ENCODE measurements around the gene USH1G. TPM values are rescaled to one million over a fixed set of nuclear protein-coding genes. Genes with fewer than 3 reads are reported as not detected.

Gene USH1G
- total and polyA plus RNA-seq, 4 donors, result 0.13 TPM; not detected in 3

DNA sequence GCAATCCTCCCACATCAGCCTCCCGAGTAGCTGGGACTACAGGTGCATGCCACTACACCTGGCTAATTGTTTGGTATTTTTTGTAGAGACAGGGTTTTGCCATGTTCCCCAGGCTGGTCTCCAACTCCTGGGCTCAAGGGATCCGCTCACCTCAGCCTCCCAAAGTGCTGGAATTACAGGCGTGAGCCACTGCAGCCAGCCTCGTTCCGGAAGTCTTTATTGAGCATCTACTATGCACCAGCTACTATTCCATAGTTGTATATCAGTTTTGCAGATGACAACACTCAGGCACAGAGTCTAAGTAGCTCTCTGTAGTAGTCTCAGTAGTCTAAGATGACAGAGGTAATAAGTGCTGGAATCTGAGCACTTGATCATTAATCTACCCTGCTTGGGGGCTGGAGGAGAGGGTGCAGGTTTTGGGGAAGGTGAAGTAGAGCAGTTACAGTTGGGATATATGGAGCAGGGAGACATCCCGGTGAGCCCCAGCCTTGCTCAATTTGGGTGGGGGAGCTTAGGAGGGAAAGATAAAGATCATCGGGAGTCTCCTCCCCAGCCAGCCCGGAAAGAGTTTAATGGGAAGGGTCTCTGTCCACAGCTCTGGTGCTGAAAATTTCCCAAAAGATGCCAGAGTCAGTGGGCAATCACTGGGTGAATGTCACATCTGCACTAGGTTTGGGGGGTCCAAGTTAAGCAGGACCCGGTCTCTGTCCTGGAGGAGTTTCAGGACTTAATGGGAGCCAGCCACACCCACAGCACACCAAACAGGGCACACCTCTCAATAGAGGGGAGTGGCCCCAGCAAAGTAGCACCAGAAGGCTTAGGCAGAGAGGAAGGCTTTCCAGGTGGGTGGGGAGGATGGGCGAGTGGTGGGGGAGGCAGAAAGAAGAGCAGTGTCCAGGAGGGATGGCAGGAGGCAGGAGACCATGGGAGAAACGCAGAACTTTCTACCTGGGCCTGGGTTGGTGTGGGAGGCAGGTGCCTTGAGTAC, 14.3 kb upstream of the USH1G start:
- Histone ChIP-seq H3K4me3 (ENCODE audit: low read length in 2 of 2) (no peak overlapping the region), H3K9me3 (ENCODE audit: control insufficient read depth, low read length) (no peaks in the 10 kb centered on the region), H3K36me3 (ENCODE audit: control insufficient read depth in 1 of 2, insufficient read depth in 2 of 2, low read length in 1 of 2) (no peaks in the 10 kb centered on the region), H3K27ac (ENCODE audit: low read depth in 1 of 2, low read length in 2 of 2) (no peak overlapping the region), H3K27me3 (ENCODE audit: control insufficient read depth in 1 of 2, insufficient read depth in 2 of 2, low read length in 1 of 2) (no peaks in the 10 kb centered on the region), H3K4me1 (ENCODE audit: control insufficient read depth in 1 of 2, insufficient read depth in 2 of 2, low read length in 2 of 2) (no peaks in the 10 kb centered on the region)
- ATAC-seq (ENCODE audit: low FRiP score), result no peak
- no peak for DNase-seq
- intact Hi-C loops (cut with DNase I), result no loop called here
- 47% methylated on average over 11 of the region's 11 CpGs for WGBS, 2 donors

DNA sequence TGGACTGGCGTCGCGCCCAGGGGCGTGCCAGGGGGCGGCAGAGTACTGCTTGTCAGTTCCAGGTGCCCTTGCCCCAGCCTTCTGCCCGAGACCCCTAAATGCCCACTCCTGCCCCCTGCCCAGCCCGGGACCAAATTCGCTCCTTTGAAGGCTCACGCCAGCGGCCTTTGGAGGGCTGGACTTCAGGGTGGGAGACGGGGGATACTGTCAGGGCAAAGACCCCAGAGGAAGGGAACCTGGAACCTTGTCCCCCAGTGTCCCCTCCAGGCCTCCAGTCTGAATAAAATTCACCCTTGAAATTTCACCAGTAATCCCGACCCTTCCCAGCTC, 13.4 kb upstream of the USH1G start:
- Histone ChIP-seq H3K36me3 (ENCODE audit: control insufficient read depth in 1 of 2, insufficient read depth in 2 of 2, low read length in 1 of 2) (no peaks in the 10 kb centered on the region), H3K4me1 (ENCODE audit: control insufficient read depth in 1 of 2, insufficient read depth in 2 of 2, low read length in 2 of 2) (no peaks in the 10 kb centered on the region), H3K9me3 (ENCODE audit: control insufficient read depth, low read length) (no peaks in the 10 kb centered on the region), H3K4me3 (ENCODE audit: low read length in 2 of 2) (no peak overlapping the region), H3K27me3 (ENCODE audit: control insufficient read depth in 1 of 2, insufficient read depth in 2 of 2, low read length in 1 of 2) (no peaks in the 10 kb centered on the region), H3K27ac (ENCODE audit: low read depth in 1 of 2, low read length in 2 of 2) (no peak overlapping the region)
- no peak for DNase-seq
- WGBS, 2 donors, result 14 to 15% methylated on average over 12 of the region's 12 CpGs
- intact Hi-C loops (cut with DNase I), result no loop called here
- peak; percentile 23 for ATAC-seq (ENCODE audit: low FRiP score)

DNA sequence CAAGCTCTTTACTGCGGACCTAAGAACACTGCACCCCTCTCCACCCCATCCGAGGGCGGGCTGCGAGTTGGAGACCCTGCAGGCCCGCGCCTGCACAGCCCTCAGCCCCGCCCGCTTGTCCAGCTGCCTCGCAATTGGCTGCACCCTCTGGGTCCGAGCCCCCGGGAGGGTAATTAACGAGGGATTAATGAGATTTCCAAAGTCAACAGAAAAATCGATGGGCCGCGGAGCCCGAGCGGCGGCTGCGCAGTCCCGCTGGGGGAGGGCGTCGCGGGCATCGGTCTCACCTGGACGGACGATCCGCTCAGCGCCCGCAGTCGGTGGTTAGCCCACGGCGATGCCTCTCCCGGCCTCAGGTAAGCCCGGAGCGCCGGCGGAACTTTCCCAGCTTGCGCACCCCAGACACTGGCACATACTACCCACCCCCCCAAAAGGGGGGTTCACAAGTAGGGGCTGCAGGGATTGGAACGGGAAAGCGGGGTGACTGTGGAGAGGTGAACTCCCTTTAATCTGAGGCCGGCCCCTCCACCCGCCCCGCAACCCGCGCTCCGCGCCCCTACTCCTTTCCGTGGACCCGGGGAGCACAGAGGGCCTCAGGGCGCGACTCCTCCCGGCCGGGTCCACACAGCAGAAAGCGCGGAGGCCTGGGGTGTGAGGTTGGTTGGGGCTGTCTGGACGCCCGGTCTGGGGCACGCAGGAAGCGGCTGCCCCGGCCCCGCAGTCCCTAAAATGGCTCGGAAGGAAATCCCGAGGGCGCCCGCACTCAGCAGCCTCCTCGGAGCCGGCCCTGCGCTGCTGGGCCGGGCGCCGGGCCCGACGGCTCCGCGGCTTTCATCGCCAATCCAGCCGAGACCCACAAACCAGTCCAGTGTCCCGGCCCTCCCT, 12.8 kb upstream of the USH1G start, which contains the start of gene OTOP3:
OTOP3 (plus strand) TSS at position 314 of the 885 bp plus-strand sequence; CDS start at position 338, 24 bp downstream.
- DNase-seq, result no peak
- Histone ChIP-seq H3K27ac (ENCODE audit: low read depth in 1 of 2, low read length in 2 of 2) (no peak within 1 kb of the TSS), H3K4me3 (ENCODE audit: low read length in 2 of 2) (no peak within 1 kb of the TSS), H3K36me3 (ENCODE audit: control insufficient read depth in 1 of 2, insufficient read depth in 2 of 2, low read length in 1 of 2) (no peaks in the 10 kb centered on the region), H3K27me3 (ENCODE audit: control insufficient read depth in 1 of 2, insufficient read depth in 2 of 2, low read length in 1 of 2) (no peaks in the 10 kb centered on the region), H3K4me1 (ENCODE audit: control insufficient read depth in 1 of 2, insufficient read depth in 2 of 2, low read length in 2 of 2) (no peaks in the 10 kb centered on the region), H3K9me3 (ENCODE audit: control insufficient read depth, low read length) (no peaks in the 10 kb centered on the region)
- ATAC-seq (ENCODE audit: low FRiP score), result peak; percentile 34
- 2 to 3% methylated on average over 72 to 78 of the region's 78 CpGs for WGBS, 2 donors
- intact Hi-C loops (cut with DNase I), result no loop called here

DNA sequence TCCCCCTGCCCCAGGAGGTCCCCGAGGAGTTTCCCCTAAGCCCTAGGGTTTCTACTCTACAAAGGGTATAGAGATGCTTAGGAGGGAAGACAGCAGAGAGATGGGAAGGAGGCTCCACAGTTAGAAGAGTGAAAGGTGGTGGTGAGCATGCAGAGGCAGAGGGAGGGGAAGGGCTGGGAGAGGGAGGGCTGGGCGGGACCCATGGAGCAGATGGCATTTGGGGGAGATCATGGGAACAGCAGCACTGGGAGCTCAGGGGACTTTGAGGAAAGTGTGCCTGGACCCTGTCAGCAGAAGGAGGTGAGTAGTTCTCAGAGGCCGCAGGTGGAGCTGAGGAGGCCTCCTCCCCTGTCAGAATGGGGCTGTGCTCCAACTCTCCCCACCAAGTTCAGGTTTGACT, 12.0 kb upstream of the USH1G start:
- 53 to 56% methylated on average over 3 of the region's 3 CpGs for WGBS, 2 donors
- DNase-seq, result no peak
- H3K27me3 ChIP-seq (ENCODE audit: control insufficient read depth in 1 of 2, insufficient read depth in 2 of 2, low read length in 1 of 2), result no peaks in the 10 kb centered on the region
- H3K4me1 ChIP-seq (ENCODE audit: control insufficient read depth in 1 of 2, insufficient read depth in 2 of 2, low read length in 2 of 2), result no peaks in the 10 kb centered on the region
- H3K27ac ChIP-seq (ENCODE audit: low read depth in 1 of 2, low read length in 2 of 2), result no peak overlapping the region
- H3K36me3 ChIP-seq (ENCODE audit: control insufficient read depth in 1 of 2, insufficient read depth in 2 of 2, low read length in 1 of 2), result no peaks in the 10 kb centered on the region
- intact Hi-C loops (cut with DNase I), result no loop called here
- no peak overlapping the region for H3K4me3 ChIP-seq (ENCODE audit: low read length in 2 of 2)
- H3K9me3 ChIP-seq (ENCODE audit: control insufficient read depth, low read length), result no peaks in the 10 kb centered on the region
- ATAC-seq (ENCODE audit: low FRiP score), result no peak

DNA sequence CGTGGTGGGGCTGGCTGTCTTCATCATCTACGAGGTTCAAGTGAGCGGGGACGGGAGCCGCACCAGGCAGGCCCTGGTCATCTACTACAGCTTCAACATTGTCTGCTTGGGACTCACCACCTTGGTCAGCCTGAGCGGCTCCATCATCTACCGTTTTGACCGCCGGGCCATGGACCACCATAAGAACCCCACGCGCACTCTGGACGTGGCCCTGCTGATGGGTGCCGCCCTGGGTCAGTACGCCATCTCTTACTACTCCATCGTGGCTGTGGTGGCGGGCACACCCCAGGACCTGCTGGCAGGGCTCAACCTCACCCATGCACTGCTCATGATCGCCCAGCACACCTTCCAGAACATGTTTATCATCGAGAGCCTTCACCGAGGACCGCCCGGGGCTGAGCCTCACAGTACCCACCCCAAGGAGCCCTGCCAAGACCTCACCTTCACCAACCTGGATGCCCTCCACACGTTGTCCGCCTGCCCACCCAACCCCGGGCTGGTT, 7.5 kb upstream of the USH1G start:
- ATAC-seq (ENCODE audit: low FRiP score) (no peak), DNase-seq (no peak)
- Histone ChIP-seq H3K27ac (ENCODE audit: low read depth in 1 of 2, low read length in 2 of 2) (no peak overlapping the region), H3K9me3 (ENCODE audit: control insufficient read depth, low read length) (no peaks in the 10 kb centered on the region), H3K4me3 (ENCODE audit: low read length in 2 of 2) (no peak overlapping the region), H3K4me1 (ENCODE audit: control insufficient read depth in 1 of 2, insufficient read depth in 2 of 2, low read length in 2 of 2) (no peaks in the 10 kb centered on the region), H3K36me3 (ENCODE audit: control insufficient read depth in 1 of 2, insufficient read depth in 2 of 2, low read length in 1 of 2) (no peaks in the 10 kb centered on the region), H3K27me3 (ENCODE audit: control insufficient read depth in 1 of 2, insufficient read depth in 2 of 2, low read length in 1 of 2) (peaks cover 0 to 3% of the 10 kb centered on the region in 2 donors)
- 89 to 92% methylated on average over 24 of the region's 24 CpGs for WGBS, 2 donors
- intact Hi-C loops (cut with DNase I), result no loop called here

DNA sequence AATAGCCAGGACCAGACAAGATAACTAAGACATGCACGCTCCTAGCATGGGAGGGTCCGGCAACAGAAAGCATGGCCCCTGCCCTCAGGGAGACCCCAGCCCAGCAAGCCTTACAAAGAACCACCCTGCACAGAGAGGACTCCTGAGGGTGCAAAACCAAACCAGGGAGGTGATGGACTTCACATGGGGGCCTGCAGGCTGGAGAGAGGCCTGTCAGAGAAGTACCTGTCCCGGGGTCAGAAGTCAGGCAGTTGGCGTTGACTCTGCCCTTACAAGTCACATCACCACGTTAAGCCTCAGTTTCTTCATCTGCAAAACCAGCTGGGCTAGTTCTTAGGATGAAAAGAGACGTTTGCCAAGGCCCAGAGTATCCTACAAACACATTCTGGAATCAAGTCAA, 5.7 kb upstream of the USH1G start:
- H3K4me3 ChIP-seq (ENCODE audit: low read length in 2 of 2), result no peak overlapping the region
- peaks cover 0 to 3% of the 10 kb centered on the region in 2 donors for H3K27me3 ChIP-seq (ENCODE audit: control insufficient read depth in 1 of 2, insufficient read depth in 2 of 2, low read length in 1 of 2)
- 70 to 74% methylated on average over 6 of the region's 6 CpGs for WGBS, 2 donors
- ATAC-seq (ENCODE audit: low FRiP score) (no peak), DNase-seq (no peak)
- no peaks in the 10 kb centered on the region for H3K36me3 ChIP-seq (ENCODE audit: control insufficient read depth in 1 of 2, insufficient read depth in 2 of 2, low read length in 1 of 2)
- intact Hi-C loops (cut with DNase I), result no loop called here
- H3K4me1 ChIP-seq (ENCODE audit: control insufficient read depth in 1 of 2, insufficient read depth in 2 of 2, low read length in 2 of 2), result no peaks in the 10 kb centered on the region
- no peaks in the 10 kb centered on the region for H3K9me3 ChIP-seq (ENCODE audit: control insufficient read depth, low read length)
- no peak overlapping the region for H3K27ac ChIP-seq (ENCODE audit: low read depth in 1 of 2, low read length in 2 of 2)

DNA sequence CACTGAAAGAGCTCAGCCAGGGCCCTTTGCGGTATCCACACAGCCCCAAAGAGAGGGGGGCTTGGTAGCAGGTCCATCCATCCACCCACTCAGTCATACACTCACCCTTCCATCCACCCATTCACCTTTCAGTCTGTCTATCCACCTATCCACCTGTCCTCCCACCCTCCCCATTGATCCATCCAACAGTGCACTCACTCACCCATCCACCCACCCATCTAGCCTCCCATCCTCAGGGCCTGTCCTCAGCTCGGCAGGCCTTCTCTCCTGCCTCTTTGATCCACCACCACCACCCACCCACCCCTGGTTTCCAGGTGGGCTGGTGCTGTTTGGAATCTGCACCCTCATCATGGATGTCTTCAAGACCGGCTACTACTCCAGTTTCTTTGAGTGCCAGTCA, 2.2 kb upstream of the USH1G start:
- H3K27me3 ChIP-seq (ENCODE audit: control insufficient read depth in 1 of 2, insufficient read depth in 2 of 2, low read length in 1 of 2), result peaks cover 0 to 3% of the 10 kb centered on the region in 2 donors
- 69 to 81% methylated on average over 2 to 3 of the region's 3 CpGs for whole genome bisulfite sequencing, 2 donors
- DNase-seq (no peak), ATAC-seq (ENCODE audit: low FRiP score) (no peak)
- H3K9me3 ChIP-seq (ENCODE audit: control insufficient read depth, low read length), result no peaks in the 10 kb centered on the region
- no peak overlapping the region for H3K4me3 ChIP-seq (ENCODE audit: low read length in 2 of 2)
- intact Hi-C loops (cut with DNase I), result no loop called here
- H3K27ac ChIP-seq (ENCODE audit: low read depth in 1 of 2, low read length in 2 of 2), result no peak overlapping the region
- H3K4me1 ChIP-seq (ENCODE audit: control insufficient read depth in 1 of 2, insufficient read depth in 2 of 2, low read length in 2 of 2), result no peaks in the 10 kb centered on the region
- H3K36me3 ChIP-seq (ENCODE audit: control insufficient read depth in 1 of 2, insufficient read depth in 2 of 2, low read length in 1 of 2), result no peaks in the 10 kb centered on the region

DNA sequence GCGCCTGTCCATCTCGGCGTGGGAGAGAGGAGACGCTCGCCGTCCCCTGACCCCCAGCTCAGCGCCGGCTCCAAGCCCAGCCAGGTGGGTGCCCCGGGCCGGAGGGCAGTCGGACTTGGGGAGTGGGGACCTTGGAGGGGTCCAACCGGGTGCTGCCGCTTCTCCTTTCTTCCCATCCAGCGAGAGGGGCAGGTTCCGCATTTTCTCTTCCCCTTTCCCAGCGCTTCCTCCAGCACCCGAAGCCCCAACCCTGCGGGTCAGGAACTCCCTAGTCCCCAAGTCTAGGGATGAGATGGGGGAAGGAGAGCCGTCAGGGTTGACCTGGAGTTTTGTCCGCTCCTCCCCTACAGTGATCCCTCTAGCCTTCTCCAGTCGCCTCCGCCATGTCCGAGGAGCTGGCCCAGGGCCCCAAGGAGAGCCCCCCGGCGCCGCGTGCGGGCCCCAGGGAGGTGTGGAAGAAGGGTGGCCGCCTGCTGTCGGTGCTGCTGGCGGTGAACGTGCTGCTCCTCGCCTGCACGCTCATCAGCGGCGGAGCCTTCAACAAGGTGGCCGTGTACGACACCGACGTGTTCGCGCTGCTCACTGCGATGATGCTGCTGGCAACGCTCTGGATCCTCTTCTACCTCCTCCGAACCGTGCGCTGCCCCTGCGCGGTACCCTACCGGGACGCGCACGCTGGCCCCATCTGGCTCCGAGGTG, 1.3 kb upstream of the USH1G start, which contains the start of gene OTOP2:
OTOP2 (plus strand) TSS at position 24 of the 699 bp plus-strand sequence; CDS start at position 384, 360 bp downstream.
- no peaks in the 10 kb centered on the region for H3K9me3 ChIP-seq (ENCODE audit: control insufficient read depth, low read length)
- no peak within 1 kb of the TSS for H3K4me3 ChIP-seq (ENCODE audit: low read length in 2 of 2)
- ATAC-seq (ENCODE audit: low FRiP score) (no peak), DNase-seq (peak in 1 of 2 donors; percentile 81)
- no peaks in the 10 kb centered on the region for H3K4me1 ChIP-seq (ENCODE audit: control insufficient read depth in 1 of 2, insufficient read depth in 2 of 2, low read length in 2 of 2)
- peaks cover 0 to 3% of the 10 kb centered on the region in 2 donors for H3K27me3 ChIP-seq (ENCODE audit: control insufficient read depth in 1 of 2, insufficient read depth in 2 of 2, low read length in 1 of 2)
- H3K27ac ChIP-seq (ENCODE audit: low read depth in 1 of 2, low read length in 2 of 2), result no peak within 1 kb of the TSS
- no peaks in the 10 kb centered on the region for H3K36me3 ChIP-seq (ENCODE audit: control insufficient read depth in 1 of 2, insufficient read depth in 2 of 2, low read length in 1 of 2)
- 2% methylated on average over 48 to 54 of the region's 54 CpGs for WGBS, 2 donors
- intact Hi-C loops (cut with DNase I), result no loop called here

Data from aorta (tissue), 5 donors.